ENCODE data around the gene OGFOD2.

The OGFOD2 gene

DNA sequence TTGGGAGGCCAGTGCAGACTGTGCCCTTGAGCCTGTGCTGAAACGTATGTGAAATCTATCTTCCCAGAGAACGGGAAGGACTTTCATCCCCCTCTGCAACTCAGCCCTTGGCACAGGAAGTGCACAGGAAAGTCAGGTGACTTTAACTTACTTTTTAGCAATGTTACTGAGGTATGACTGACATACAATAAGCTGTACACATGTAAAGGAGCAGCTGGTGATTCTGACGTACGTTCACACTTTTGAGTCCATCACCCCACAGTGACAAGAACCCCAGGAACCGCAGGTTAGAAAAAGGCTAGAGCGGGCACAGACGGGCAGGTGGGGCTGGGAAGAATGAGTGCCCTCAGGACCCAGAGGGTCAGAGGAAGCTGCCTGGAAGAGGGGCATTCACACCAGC lies 53.4 kb downstream of the OGFOD2 start:
- TF ChIP-seq, protein P1, sequence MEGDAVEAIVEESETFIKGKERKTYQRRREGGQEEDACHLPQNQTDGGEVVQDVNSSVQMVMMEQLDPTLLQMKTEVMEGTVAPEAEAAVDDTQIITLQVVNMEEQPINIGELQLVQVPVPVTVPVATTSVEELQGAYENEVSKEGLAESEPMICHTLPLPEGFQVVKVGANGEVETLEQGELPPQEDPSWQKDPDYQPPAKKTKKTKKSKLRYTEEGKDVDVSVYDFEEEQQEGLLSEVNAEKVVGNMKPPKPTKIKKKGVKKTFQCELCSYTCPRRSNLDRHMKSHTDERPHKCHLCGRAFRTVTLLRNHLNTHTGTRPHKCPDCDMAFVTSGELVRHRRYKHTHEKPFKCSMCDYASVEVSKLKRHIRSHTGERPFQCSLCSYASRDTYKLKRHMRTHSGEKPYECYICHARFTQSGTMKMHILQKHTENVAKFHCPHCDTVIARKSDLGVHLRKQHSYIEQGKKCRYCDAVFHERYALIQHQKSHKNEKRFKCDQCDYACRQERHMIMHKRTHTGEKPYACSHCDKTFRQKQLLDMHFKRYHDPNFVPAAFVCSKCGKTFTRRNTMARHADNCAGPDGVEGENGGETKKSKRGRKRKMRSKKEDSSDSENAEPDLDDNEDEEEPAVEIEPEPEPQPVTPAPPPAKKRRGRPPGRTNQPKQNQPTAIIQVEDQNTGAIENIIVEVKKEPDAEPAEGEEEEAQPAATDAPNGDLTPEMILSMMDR (IDR thresholded peaks at IDR 0.05; ENCODE audit: insufficient read depth, missing control alignments), result no peak
- DNase-seq (ENCODE audit: insufficient read length, low spot score) (no peak), FAIRE-seq (no peak)

DNA sequence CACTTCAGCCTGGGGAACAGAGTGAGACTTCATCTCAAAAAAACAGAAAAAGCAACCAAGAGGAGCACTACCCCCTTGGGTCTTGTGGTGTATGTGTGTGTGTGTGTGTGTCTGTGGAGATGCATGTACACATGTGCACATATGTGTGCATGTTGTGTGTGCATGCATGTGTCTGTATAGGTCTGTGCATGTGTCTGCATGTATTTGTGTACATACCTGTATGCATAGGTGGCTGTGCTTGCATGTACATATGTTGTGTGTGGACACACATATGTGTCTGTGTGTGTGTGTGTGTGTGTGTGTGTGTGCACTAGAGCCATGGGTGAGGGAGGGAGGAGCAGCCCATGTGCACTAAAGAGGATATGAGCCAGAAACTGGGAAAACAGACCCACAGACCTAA lies 54.5 kb downstream of the OGFOD2 start:
- DNase-seq (ENCODE audit: insufficient read length, low spot score) (no peak), FAIRE-seq (no peak)
- TF ChIP-seq, protein P1 (IDR thresholded peaks at IDR 0.05; ENCODE audit: insufficient read depth, missing control alignments), result no peak
